Measurements from ENCODE around the gene COL24A1.

The COL24A1 gene

DNA sequence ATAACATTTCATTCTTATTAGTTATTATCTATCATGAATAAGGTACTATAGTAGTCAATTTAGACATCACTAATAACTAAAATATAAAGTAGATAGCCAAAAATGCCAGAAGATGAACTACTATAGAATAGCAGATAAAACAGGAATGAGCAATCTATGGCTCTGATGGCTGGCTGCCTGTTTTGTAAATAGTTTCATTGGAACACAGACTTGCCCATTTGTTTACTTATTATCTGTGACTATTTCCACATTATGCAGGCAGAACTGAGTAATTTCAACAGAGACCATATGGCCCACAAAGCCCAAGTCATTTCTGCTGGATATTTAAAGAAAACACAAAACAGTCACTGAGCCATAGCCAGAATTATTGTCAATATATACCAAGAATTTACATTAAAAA lies 222.1 kb downstream of the COL24A1 start:
- Histone ChIP-seq H3K9ac (ENCODE audit: low read depth, low read length) (no peak overlapping the region), H3K4me3 (ENCODE audit: low read length) (no peak overlapping the region), H3K9me3 (ENCODE audit: insufficient read depth, low read depth, low read length) (no peaks in the 10 kb centered on the region), H3K27ac (ENCODE audit: low read length) (no peak overlapping the region), H3K4me1 (ENCODE audit: insufficient read depth, low read length) (no peaks in the 10 kb centered on the region), H3K36me3 (ENCODE audit: insufficient read depth, low read depth, low read length) (no peaks in the 10 kb centered on the region), H3K27me3 (ENCODE audit: insufficient read depth, low read length) (no peaks in the 10 kb centered on the region)

GRCh38 chr1:85933961-85934360 lies 222.6 kb downstream of the COL24A1 start:
- no peaks in the 10 kb centered on the region for H3K36me3 ChIP-seq (ENCODE audit: insufficient read depth, low read depth, low read length)
- H3K27ac ChIP-seq (ENCODE audit: low read length), result no peak overlapping the region
- H3K4me1 ChIP-seq (ENCODE audit: insufficient read depth, low read length), result no peaks in the 10 kb centered on the region
- no peaks in the 10 kb centered on the region for H3K27me3 ChIP-seq (ENCODE audit: insufficient read depth, low read length)
- H3K9ac ChIP-seq (ENCODE audit: low read depth, low read length), result no peak overlapping the region
- no peaks in the 10 kb centered on the region for H3K9me3 ChIP-seq (ENCODE audit: insufficient read depth, low read depth, low read length)
- no peak overlapping the region for H3K4me3 ChIP-seq (ENCODE audit: low read length)

- Histone ChIP-seq H3K36me3 (ENCODE audit: insufficient read depth, low read depth, low read length) (no peaks in the 10 kb centered on the region), H3K4me3 (ENCODE audit: low read length) (no peak overlapping the region), H3K27me3 (ENCODE audit: insufficient read depth, low read length) (no peaks in the 10 kb centered on the region), H3K4me1 (ENCODE audit: insufficient read depth, low read length) (no peaks in the 10 kb centered on the region), H3K9ac (ENCODE audit: low read depth, low read length) (no peak overlapping the region), H3K27ac (ENCODE audit: low read length) (no peak overlapping the region), H3K9me3 (ENCODE audit: insufficient read depth, low read depth, low read length) (no peaks in the 10 kb centered on the region)
Measured at GRCh38 chr1:85911742-85912141, 244.8 kb downstream of the COL24A1 start.

GRCh38 chr1:85900921-85901320 lies 255.7 kb downstream of the COL24A1 start:
- no peaks in the 10 kb centered on the region for H3K36me3 ChIP-seq (ENCODE audit: insufficient read depth, low read depth, low read length)
- H3K9ac ChIP-seq (ENCODE audit: low read depth, low read length), result no peak overlapping the region
- no peaks in the 10 kb centered on the region for H3K4me1 ChIP-seq (ENCODE audit: insufficient read depth, low read length)
- no peaks in the 10 kb centered on the region for H3K27me3 ChIP-seq (ENCODE audit: insufficient read depth, low read length)
- H3K4me3 ChIP-seq (ENCODE audit: low read length), result no peak overlapping the region
- H3K9me3 ChIP-seq (ENCODE audit: insufficient read depth, low read depth, low read length), result no peaks in the 10 kb centered on the region
- H3K27ac ChIP-seq (ENCODE audit: low read length), result no peak overlapping the region

DNA sequence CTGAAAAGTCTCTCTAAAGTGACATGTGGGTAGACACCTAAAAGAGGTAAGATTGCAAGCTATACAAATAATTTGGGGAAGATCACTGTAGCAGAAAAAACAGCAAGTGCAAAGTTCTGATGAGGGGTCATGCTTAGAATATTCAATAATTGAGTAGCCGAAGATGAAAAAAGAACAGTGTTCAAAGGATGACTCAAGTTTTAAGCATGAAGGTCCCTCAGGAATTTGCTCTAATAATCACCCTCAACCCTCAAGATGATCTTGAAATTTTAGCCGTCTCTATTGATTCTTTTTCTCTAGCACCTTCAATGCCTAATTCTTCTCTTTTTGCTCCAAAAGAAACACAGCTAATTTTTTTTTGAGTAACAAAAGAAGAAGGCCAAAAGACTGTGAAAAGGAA lies 257.7 kb downstream of the COL24A1 start:
- H3K27me3 ChIP-seq (ENCODE audit: insufficient read depth, low read length), result no peaks in the 10 kb centered on the region
- no peaks in the 10 kb centered on the region for H3K36me3 ChIP-seq (ENCODE audit: insufficient read depth, low read depth, low read length)
- H3K9me3 ChIP-seq (ENCODE audit: insufficient read depth, low read depth, low read length), result no peaks in the 10 kb centered on the region
- H3K4me3 ChIP-seq (ENCODE audit: low read length), result no peak overlapping the region
- no peak overlapping the region for H3K27ac ChIP-seq (ENCODE audit: low read length)
- no peak overlapping the region for H3K9ac ChIP-seq (ENCODE audit: low read depth, low read length)
- H3K4me1 ChIP-seq (ENCODE audit: insufficient read depth, low read length), result no peaks in the 10 kb centered on the region

GRCh38 chr1:85894651-85895050 lies 261.9 kb downstream of the COL24A1 start:
- Histone ChIP-seq H3K27ac (ENCODE audit: low read length) (no peak overlapping the region), H3K27me3 (ENCODE audit: insufficient read depth, low read length) (no peaks in the 10 kb centered on the region), H3K4me1 (ENCODE audit: insufficient read depth, low read length) (no peaks in the 10 kb centered on the region), H3K4me3 (ENCODE audit: low read length) (no peak overlapping the region), H3K9me3 (ENCODE audit: insufficient read depth, low read depth, low read length) (no peaks in the 10 kb centered on the region), H3K9ac (ENCODE audit: low read depth, low read length) (no peak overlapping the region), H3K36me3 (ENCODE audit: insufficient read depth, low read depth, low read length) (no peaks in the 10 kb centered on the region)

GRCh38 chr1:85892366-85892765 lies 264.2 kb downstream of the COL24A1 start:
- no peaks in the 10 kb centered on the region for H3K27me3 ChIP-seq (ENCODE audit: insufficient read depth, low read length)
- H3K9ac ChIP-seq (ENCODE audit: low read depth, low read length), result no peak overlapping the region
- no peaks in the 10 kb centered on the region for H3K36me3 ChIP-seq (ENCODE audit: insufficient read depth, low read depth, low read length)
- no peaks in the 10 kb centered on the region for H3K4me1 ChIP-seq (ENCODE audit: insufficient read depth, low read length)
- no peak overlapping the region for H3K27ac ChIP-seq (ENCODE audit: low read length)
- no peaks in the 10 kb centered on the region for H3K9me3 ChIP-seq (ENCODE audit: insufficient read depth, low read depth, low read length)
- no peak overlapping the region for H3K4me3 ChIP-seq (ENCODE audit: low read length)

DNA sequence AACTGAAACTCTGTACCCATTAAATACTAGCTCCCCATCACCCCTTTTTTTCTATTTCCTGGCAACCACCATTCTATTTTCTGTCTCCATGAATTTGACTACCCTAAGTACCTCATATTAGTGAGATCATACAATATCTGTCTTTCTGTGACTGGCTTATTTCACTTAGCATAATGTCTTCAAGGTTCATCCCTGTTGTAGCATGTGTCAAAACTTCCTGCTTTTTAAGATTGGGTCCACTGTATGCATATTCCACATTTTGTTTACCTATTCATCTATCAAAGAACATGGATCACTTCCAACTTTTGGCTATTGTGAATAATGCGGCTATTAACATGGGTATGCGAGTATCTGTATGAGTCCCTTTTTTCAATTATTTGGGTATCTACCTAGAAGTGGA lies 266.7 kb downstream of the COL24A1 start:
- H3K9ac ChIP-seq (ENCODE audit: low read depth, low read length), result no peak overlapping the region
- H3K27ac ChIP-seq (ENCODE audit: low read length), result no peak overlapping the region
- H3K27me3 ChIP-seq (ENCODE audit: insufficient read depth, low read length), result no peaks in the 10 kb centered on the region
- H3K4me1 ChIP-seq (ENCODE audit: insufficient read depth, low read length), result no peaks in the 10 kb centered on the region
- H3K36me3 ChIP-seq (ENCODE audit: insufficient read depth, low read depth, low read length), result no peaks in the 10 kb centered on the region
- H3K9me3 ChIP-seq (ENCODE audit: insufficient read depth, low read depth, low read length), result no peaks in the 10 kb centered on the region
- no peak overlapping the region for H3K4me3 ChIP-seq (ENCODE audit: low read length)

GRCh38 chr1:85888921-85889320 lies 267.7 kb downstream of the COL24A1 start:
- no peaks in the 10 kb centered on the region for H3K4me1 ChIP-seq (ENCODE audit: insufficient read depth, low read length)
- H3K9me3 ChIP-seq (ENCODE audit: insufficient read depth, low read depth, low read length), result no peaks in the 10 kb centered on the region
- H3K27ac ChIP-seq (ENCODE audit: low read length), result no peak overlapping the region
- H3K36me3 ChIP-seq (ENCODE audit: insufficient read depth, low read depth, low read length), result no peaks in the 10 kb centered on the region
- no peaks in the 10 kb centered on the region for H3K27me3 ChIP-seq (ENCODE audit: insufficient read depth, low read length)
- H3K9ac ChIP-seq (ENCODE audit: low read depth, low read length), result no peak overlapping the region
- H3K4me3 ChIP-seq (ENCODE audit: low read length), result no peak overlapping the region

- no peaks in the 10 kb centered on the region for H3K27me3 ChIP-seq (ENCODE audit: insufficient read depth, low read length)
- no peaks in the 10 kb centered on the region for H3K4me1 ChIP-seq (ENCODE audit: insufficient read depth, low read length)
- H3K4me3 ChIP-seq (ENCODE audit: low read length), result no peak overlapping the region
- H3K36me3 ChIP-seq (ENCODE audit: insufficient read depth, low read depth, low read length), result no peaks in the 10 kb centered on the region
- H3K27ac ChIP-seq (ENCODE audit: low read length), result no peak overlapping the region
- H3K9me3 ChIP-seq (ENCODE audit: insufficient read depth, low read depth, low read length), result no peaks in the 10 kb centered on the region
- H3K9ac ChIP-seq (ENCODE audit: low read depth, low read length), result no peak overlapping the region
Measured at GRCh38 chr1:85884372-85885035, 272.1 kb downstream of the COL24A1 start.

DNA sequence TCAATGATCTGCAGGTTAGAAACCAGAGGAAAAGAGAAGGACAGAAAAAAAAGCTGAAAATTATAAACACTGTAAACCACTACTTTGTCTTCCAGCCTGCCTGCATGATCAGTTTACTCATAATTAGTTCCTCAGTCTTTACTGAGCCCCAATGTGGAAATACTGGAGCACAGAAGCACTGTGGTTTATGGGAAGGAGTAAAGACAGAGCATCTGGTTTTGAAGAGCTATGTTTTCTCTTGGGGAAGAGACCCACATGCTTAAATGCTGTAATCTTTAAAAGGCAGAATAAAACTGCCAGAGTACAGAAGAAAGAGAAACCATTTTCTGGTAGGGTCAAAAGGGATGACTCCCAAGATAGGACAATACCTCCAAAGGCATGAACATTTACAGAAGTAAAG lies 289.4 kb downstream of the COL24A1 start:
- Histone ChIP-seq H3K27me3 (ENCODE audit: insufficient read depth, low read length) (no peaks in the 10 kb centered on the region), H3K4me3 (ENCODE audit: low read length) (no peak overlapping the region), H3K9me3 (ENCODE audit: insufficient read depth, low read depth, low read length) (no peaks in the 10 kb centered on the region), H3K9ac (ENCODE audit: low read depth, low read length) (no peak overlapping the region), H3K36me3 (ENCODE audit: insufficient read depth, low read depth, low read length) (no peaks in the 10 kb centered on the region), H3K4me1 (ENCODE audit: insufficient read depth, low read length) (no peaks in the 10 kb centered on the region), H3K27ac (ENCODE audit: low read length) (no peak overlapping the region)

GRCh38 chr1:85865213-85865612 lies 291.4 kb downstream of the COL24A1 start:
- no peak overlapping the region for H3K9ac ChIP-seq (ENCODE audit: low read depth, low read length)
- no peaks in the 10 kb centered on the region for H3K36me3 ChIP-seq (ENCODE audit: insufficient read depth, low read depth, low read length)
- no peaks in the 10 kb centered on the region for H3K4me1 ChIP-seq (ENCODE audit: insufficient read depth, low read length)
- H3K9me3 ChIP-seq (ENCODE audit: insufficient read depth, low read depth, low read length), result no peaks in the 10 kb centered on the region
- no peaks in the 10 kb centered on the region for H3K27me3 ChIP-seq (ENCODE audit: insufficient read depth, low read length)
- H3K27ac ChIP-seq (ENCODE audit: low read length), result no peak overlapping the region
- H3K4me3 ChIP-seq (ENCODE audit: low read length), result no peak overlapping the region
